GM21723 (cell line): Measurements from ENCODE around the gene MCM9.
A peak's percentile ranks its signal among the peaks of the same experiment; 100 is the strongest.

Source experiments
- ATAC-seq: cut with Tn5 transposase; IDR thresholded peaks from one replicate; pipeline ENCODE4 v1.9.1; 2021; ENCODE audit warnings: mild to moderate bottlenecking, moderate library complexity; ENCODE audit not compliant: unreplicated experiment

MCM9 gene

DNA sequence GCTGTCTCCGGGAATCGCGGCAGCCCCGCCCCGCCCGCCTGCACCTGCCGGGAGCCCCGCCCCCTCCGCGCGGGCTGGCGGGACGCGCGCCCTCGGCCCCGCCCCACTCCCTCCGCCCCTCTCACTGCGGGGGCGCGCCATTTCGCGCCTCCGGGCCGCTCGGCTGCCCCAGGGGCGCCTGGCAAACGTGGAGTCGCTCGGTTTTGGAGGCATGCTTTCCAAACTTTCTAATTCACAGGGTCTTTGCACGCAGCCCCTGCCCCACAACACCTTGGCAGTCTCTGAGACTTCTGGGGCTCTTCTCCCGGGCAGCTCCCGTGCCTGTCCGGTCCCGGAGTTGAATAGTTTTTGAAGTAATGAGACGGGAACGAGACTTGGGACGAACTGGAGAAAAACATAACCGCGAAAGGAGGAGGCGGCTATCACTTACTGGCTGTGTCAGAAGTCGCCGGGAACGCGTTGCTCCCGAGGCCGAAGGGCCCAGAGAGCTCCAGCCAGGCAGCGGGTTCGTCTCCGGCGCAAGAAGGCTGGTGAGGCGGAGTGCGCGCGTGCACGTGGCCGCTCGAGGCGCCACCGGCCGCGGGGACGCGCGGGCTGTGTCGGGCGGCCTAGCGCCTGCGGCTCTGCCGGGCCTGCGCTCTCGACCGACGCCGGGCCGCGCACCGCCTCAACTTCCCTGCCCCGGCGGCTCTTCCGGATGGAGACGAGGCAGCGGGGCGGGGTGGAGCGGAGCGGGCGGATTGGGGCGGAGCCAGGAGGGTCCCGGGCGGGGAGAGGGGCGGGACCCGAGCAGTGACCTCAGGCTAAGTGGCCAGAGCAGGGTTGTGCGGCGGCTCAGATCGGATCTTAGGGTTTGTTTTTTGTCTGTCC, at the start of gene MCM9:
MCM9 (minus strand) TSS at position 699 of the 870 bp plus-strand sequence. CDS start 3,436 bp downstream, outside the sequence.
- ATAC-seq: peak; percentile 96

DNA sequence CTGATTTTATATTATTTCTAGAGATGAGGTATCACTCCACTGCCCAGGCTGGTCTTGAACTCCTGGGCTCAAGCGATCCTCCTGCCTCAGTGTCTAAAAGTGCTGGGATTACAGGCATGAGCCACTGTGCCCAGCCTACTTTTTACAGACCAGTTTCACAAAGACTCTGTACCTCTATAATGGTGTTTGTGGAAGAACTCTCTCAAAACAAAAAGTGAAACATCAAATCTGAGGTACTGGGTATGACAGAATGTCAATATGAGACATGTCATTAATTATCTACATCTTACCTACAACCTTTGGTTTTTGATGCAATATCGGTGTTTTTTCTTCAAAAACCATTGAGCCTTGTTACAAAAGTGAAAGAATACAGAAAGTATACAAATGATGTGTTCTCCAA, 49.4 kb upstream of the MCM9 start:
- ATAC-seq: no peak

DNA sequence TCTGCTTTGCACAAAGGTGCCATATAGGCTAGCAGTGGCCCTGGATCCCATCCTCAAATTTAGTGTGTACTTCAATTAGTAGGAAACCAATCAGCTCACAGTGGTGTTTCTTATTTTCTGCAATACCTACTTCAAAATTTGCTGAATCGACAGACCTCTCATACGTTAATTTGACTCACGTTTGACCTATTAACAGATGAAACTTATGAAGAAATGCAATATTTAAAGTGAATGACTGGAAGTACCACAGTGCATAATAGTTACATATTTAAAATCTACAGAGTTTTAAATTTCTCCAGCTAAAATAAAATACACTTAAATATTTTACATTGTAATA, 47.6 kb upstream of the MCM9 start:
- no peak for ATAC-seq

DNA sequence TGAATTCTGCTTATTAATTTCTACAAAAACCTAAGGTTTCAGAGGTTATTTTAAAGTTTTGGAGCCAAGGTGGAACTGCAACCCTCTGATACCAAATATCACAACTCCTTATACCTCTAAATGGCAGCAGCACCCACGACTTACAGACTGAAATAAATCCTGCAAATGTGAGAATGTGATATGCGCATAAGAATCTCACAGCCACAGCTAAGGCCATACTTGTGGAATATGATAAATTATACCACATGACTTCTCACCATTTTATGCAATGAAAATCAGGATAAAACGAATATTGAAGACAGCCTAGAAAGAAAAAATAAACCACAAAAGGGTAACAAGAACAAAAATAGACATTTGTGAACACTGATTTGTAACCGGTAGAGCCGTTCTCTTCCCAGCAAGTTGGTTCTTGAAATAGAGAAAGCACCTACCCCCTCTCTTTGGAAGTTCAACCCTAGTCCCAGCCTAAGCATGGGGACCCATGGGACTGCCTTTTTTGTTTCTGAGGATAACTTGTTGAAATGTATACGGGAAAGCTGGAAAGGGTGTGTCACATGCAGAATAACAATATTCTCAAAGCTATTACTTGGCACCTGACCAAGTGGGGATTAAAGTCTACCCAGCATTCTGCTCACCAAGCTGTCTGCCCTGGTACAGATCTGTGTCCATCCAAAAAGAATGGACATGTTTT, 47.1 kb upstream of the MCM9 start:
- ATAC-seq: no peak

DNA sequence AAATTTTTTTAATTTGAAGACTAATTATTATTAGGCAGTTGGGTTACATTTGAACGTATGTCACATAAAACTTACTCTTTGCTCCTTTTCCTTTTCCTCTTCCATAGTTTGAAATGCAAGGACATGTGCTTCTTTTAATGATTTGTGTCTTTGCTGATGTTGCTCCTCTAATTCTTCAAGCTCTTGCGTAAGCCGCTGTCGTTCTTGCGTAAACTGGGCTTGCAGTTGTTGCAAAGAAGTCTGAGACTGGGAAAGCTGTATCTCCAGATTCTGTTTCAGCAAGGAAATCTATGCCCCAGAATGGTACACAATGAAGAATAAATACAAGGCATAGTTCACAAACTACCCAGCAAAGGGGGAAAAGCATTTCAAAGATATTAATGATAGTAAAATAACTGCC, 45.1 kb upstream of the MCM9 start:
- no peak for ATAC-seq

DNA sequence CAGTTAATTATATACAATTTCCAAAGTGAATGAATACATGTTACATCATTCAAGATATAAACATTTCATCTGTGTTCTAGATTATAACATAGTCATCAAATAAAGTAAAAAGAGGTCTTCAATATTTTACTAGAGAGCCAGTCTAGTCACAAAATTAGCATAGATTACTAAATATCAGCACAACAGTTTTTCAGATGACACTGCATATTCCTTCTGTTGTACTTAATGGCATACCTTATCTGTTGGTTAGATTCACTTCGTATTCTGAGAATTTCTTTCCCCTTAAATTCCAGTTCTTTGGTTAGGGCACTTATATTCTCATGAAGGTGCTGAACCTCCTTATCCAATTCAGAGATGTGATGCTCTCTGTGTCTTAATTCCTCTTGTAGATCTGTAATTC, 39.8 kb upstream of the MCM9 start:
- ATAC-seq: no peak

DNA sequence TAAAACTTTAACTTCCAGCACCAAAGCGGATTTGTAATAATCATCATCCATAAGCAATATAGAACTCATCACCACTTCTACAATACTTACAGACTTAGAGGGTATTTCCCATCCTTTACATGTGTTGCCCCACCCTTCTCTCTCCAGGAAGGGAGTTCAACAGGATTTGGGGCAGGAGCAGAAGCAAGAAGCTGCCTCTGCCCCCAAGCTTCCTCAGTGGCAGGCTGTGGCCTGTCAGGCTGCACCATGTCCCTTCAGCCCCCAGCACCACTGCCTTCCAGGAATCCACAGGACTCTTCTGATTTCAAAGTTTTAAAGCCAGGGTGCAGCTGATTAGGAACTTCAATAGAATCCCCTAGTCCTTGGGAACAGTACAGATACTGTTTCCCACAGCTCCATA, 36.7 kb upstream of the MCM9 start:
- ATAC-seq: no peak

DNA sequence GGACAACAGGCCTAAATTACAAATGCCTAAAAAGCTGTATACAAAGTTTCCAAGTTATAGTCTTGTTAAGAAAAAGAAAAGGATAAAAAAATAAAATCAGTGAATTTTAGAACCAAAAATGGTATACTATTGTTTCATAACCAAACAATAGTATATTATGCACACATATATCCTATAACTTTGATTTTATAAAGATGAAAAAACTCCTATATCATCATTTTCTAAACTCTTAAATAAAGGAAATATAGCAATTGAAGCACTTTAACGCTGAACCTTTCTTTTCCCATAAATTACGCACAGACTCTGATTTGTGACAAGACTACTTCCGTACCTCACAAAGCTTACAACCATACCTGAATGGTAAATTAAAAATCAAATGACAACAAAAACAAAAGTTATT, 35.9 kb upstream of the MCM9 start:
- ATAC-seq: no peak

DNA sequence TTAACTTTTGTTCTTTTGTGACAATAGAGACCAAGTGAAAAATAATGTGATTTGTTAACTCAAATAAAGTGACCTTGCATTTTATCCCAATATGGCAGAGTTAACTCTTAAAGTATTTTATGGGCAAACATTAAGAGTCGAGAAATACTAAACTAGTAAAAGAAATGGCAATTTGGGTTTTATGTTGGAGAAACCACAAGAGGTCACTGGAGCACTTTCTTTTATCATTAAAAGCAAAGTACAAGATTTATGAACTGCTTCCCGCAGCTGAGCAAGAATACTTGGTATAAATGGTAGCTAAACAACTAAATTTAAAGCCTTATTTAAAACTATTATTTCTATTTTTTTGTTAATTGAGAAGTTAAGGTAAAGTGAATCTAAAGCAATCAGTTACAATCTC, 33.5 kb upstream of the MCM9 start:
- no peak for ATAC-seq

DNA sequence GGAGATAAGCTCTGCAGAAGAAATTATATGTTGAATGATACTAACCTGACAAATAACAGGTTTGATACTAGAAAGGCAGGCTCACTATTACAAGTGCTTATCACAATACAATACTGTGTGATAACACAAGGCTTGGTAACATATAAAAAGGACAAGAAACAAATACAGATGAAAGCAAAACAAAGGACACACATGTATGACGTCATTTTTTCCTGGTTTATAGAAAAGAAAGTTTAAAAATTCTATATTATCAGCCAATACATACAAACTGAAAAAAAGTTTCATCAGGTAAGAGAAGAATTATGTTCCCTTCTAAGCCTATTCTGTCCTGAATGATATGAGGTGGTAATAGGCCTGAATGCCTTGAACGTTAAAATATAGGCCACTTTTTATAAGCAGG, 32.3 kb upstream of the MCM9 start:
- ATAC-seq: no peak

DNA sequence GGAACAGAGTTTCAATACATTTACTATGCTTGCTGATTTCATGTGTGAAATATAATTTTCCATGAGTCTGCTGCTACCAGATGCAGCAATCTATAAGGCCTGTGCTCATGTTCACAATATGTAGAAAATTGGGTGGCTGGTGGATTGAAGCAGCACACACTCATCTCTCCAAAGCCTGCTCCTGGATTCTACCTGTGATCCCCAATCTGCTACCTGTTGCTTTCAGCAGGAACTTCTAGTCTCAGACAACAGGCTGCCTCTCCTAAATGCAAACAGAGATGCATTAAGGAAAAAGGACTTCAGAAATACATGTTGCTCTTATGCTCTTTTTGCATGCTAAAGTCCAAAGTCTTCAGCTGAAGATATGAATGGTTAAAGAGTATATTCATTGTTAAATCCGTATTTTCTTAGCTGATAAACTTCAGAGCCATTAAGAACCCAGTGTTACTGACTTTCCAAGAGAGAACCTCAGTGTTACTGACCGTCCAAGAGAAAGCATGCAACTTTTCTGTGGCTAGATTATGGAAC, 30.9 kb upstream of the MCM9 start:
- no peak for ATAC-seq

DNA sequence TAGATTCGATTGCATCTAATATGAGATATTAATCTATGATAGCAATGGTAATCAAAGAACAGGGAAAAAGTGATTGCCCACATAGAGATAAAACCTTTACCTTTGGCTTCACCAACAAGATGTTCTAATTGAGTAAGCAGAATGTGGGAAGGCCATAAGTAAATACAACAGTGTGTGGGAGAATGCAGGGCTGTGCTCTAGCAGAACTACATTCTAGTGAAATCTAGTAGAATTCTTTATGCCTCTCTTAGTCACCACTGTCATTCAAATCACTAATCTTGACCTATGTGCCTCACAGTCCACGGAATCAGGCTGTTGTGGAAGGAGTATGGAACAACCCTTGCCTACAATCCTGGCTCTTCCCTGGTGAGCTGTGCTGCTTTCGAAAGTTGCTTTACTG, 30.4 kb upstream of the MCM9 start:
- no peak for ATAC-seq

DNA sequence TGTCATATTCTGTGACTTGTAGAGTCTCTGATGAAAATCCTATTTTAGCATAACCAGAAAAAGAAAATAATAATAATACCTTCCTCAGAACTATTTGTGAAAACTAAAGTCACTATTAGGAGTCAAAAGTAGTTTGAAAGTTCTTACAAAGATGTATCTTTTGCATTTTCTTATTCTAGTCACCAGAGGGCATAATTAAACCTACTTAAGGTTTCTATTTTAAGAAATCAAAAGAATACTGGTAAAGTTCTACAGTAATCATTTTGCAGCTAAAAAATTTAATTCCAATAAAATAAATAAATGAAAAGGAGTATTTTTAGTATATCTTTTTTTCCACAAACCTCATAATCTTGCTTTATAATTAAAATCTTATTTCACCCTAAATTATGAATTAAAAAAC, 28.0 kb upstream of the MCM9 start:
- no peak for ATAC-seq

DNA sequence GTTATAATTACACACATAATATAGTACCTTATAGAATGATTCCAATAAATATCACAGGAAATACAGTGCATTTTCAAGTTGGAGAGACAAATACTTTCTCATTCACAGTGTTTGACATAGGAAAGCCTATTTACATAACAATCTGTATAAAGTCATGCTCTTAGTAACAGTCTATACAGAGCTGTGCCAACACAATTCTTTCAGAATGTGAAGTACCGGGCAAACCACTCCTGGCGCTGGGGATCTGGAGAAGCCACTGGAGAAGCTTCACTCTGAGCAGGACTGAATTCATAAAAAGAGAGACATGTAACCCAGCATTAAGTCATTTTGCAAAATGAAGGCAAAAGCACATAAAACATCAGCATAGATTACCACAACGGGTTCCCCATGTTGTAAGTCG, 24.9 kb upstream of the MCM9 start:
- no peak for ATAC-seq

DNA sequence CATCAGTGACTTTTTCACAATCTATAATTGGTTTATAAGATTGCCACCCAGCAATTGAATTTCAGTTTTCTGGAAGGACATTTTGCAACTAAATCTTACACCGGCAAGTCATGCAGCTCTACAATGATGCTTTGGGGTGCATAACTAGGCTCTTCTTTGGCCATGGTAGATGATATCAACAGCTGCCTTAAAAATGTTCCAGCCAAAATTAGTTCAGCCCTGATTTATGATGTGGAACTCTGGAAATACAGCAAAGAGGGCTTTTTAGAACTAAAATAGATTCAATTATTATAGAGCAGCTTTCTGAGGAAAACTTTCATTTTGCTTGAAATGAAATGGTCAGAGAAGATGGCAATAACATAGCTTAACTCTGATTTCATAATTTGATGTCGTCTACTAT, 18.4 kb upstream of the MCM9 start:
- ATAC-seq: no peak

DNA sequence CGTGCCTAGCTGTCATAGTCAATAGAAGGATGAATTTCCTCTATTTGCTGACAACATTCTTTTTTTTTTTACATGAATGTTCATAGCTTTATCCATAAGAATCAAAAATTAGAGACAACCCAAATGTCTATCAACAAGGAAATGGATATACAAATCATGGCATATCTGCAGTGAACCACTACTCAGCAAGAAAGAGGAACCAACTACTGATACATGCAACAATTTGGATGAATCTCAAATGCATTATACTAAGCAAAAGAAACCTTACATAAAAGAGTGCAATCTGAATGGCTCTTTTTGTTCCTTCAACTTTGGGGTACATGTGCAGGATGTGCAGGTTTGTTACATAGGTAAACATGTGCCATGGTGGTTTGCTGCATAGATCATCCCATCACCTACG, 17.7 kb upstream of the MCM9 start:
- ATAC-seq: no peak

DNA sequence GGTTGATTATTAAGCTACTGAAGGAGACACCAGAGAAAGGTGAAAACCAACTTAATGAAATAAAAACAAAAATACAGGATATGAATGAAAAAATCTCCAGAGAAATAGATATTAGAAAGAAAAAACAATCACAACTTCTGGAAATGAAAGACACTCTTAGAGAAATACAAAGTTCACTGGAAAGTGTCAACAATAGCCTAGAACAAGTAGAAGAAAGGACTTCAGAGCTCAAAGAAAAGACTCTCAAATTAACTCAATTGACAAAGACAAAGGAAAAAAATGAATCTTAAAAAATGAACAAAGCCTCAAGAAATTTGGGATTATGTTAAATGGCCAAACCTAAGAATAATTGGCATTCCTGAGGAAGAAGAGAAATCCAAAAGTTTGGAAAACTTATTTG, 10.3 kb upstream of the MCM9 start:
- no peak for ATAC-seq

DNA sequence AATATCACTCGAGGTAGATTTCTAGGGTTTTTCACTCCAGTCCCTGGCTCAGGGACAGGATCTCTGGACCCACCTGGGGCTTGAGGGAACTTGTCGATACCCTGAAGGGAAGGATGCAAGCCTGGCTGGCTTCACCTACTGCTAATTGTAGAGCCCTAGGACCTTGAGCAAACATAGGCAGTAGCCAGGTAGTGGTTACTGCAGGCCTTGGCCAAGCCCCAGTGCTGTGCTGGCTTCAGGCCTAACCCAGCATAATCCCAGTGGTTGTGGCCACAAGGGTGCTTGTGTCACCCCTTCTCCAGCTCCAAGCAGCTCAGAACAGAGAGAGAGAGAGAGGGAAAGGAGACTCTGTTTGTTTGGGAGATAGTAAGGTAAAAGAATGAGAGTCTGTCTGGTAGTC, 5.8 kb upstream of the MCM9 start:
- no peak for ATAC-seq

DNA sequence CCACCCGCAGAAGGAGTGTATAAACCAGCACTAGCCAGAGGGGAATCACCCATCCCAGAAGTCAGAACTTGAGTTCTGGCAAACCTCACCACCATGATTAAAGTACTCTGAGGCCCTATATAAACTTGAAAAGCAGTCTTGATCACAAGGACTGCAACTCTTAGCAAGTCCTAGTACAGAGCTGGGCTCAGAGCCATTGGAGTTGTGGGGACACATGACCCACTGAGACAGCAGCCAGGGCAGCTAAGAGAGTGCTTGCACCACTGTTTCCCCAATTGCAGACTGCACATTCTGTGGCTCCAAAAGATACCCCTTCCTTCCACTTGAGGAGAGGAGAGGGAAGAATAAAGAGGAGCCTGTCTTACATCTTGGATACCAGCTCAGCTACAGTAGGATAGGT, 4.7 kb upstream of the MCM9 start:
- ATAC-seq: no peak

DNA sequence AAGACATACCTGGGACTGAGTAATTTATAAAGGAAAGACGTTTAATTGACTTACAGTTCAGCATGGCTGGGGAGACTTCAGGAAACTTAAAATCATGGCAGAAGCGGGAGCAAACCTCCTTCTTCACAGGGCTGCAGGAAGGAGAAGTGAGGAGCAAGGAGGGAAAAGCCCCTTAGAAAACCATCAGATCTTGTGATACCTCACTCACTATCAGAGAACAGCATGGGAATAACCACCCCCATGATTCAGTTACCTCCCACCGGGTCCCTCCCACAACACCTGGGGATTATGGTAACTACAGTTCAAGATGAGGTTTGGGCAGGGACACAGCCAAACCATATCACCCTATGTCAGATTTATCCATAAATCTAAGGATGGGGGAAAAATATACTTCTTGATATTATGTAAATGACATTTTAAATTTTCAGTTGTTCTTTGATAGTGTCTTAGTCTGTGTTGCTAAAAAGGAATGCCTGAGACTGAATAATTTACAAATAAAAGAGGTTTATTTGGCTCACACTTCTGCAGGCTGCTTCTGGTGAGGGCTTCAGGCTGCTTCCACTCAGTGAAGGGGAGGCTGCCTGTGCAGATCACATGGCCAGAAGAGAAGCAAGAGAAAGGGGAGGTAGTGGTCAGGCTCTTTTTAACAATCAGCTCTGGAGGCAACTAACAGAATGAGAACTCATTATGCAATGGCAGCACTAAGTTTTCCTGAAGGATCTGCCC, 1.2 kb upstream of the MCM9 start:
- no peak for ATAC-seq

DNA sequence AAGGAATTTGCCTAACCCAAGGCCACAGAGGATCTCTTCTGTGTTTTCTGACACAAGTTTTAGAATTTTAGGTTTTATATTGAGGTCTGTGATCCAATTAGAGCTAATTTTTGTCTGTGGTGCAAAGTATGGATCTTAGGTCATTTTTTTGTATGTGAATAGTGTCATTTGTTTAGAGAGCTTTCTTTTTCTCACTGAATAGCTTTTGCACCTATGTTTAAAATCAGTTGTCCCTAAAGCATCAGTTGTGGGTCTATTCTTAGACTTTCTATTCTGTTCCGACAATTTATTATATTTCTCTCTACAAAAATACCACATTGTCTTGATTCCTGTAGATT, 341 bp upstream of the MCM9 start:
- peak; percentile 8 for ATAC-seq
